Skeletal muscle cell (primary cell): ENCODE results near the gene TINAGL1.

ENCODE experiments used
- DNase-seq: peaks from one replicate; pipeline ENCODE4 v3.0.0-alpha.2; 2010; ENCODE audit warnings: low read depth
- H3K4me3 ChIP-seq: 2 replicates; pipeline ENCODE4 v1.5.1; 2011; ENCODE audit warnings: low read depth, mild to moderate bottlenecking, control low read depth, low read length, moderate library complexity

Gene TINAGL1

DNA sequence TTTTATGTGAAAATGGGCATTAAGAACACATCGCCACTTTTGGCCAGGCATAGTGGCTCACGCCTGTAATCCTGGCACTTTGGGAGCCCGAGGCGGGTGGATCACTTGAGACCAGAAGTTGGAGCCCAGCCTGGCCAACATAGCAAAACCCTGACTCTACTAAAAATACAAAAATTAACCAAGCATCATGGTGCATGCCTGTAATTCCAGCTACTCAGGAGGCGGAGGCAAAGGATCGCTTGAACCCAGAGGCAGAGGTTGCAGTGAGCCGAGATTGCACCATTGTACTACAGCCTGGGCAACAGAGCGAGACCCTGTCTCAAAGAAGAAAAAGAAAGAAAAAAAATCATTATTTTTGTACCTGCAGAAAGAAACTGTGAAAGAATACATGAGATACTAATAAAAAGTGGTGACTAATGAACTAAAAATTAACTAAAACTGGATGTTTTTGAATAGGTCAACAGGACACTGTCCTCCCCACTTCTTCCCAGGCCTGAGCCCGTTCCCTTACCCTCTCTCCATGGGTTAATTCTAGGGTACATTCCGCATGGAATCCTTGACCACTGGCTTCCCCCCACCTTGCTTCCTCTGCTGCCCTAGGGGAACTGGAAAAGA, 8.3 kb upstream of the TINAGL1 start:
- no peak for DNase-seq
- H3K4me3 ChIP-seq = no peak overlapping the region

DNA sequence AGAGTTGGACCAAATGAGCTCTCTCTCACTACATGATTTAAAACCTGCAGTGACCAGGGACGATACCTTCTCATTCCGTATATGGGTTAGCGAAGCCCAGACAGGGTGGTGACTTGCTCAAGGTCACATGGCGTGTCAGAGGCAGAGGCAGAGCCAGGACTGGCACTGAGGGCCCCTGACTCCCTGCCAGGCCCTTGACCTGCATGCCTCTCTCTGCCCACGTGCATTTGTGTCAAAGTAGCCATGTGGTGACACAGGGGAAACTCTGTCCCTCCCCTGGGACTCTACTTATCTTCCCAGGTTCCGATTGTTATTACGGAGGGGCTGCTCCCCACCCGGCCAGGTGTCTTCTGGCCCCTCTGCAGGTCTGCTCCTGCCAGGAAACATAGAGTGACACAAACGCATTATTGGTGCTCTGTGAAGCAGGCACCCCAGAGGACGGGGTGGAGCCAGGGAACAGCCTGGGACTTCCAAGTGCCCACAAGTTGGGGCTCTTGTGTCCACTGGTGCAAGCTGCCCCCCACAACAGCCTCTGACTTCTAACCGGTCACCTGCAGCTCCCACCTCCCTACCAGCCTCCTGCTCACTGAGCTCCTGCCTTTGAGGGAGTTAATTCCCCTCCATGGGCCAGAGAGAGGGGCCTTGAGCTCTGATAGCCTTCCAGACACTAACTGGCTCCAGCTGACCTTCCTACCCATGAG, 7.3 kb upstream of the TINAGL1 start:
- no peak overlapping the region for H3K4me3 ChIP-seq
- DNase-seq = no peak

DNA sequence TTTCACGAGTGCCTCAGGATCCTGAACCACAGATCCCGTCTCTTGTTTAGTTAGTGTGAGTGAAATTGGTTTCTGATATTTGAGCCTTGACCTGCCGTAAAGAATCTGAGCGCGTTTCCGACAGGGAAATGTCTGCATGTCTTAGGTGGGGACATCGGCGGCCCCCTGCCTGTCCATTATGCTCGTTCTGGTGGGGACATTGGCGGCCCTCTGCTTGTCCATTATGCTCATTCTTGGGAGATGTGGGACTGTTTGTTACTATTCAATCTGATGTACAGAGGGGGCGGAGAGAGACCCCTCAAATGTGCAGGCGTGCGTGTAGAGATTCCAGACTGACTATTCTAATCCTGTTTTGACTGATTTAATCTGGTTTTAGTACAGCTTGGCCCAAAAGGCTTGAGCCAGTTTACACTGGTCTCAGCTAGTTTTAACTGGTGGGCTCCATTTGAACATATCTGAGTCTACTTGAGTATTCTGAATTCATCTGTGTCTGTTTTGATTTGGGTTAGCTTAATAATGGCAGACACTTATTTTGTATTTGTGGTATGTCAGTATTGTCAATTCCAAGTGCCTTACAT, 6.6 kb upstream of the TINAGL1 start:
- no peak overlapping the region for H3K4me3 ChIP-seq
- no peak for DNase-seq

DNA sequence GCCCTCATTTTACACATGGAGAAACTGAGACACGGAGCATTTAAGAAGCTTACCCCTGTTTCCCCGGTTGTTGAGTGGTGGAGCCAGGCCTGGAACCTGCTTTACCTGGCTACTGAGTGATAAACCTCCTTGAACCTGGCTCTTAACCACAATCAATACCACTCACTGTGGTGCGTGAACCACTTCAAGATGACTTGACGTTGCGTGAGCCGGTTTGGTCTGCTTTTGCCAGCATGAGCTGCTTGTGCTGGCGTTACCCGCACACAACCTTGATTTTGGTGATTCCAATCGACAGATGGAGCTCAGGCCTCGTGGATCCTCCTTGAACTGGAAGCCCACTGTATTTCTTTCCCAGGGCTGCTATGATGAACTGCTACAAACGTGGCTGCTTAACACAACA, 6.1 kb upstream of the TINAGL1 start:
- no peak for DNase-seq
- H3K4me3 ChIP-seq = no peak overlapping the region

DNA sequence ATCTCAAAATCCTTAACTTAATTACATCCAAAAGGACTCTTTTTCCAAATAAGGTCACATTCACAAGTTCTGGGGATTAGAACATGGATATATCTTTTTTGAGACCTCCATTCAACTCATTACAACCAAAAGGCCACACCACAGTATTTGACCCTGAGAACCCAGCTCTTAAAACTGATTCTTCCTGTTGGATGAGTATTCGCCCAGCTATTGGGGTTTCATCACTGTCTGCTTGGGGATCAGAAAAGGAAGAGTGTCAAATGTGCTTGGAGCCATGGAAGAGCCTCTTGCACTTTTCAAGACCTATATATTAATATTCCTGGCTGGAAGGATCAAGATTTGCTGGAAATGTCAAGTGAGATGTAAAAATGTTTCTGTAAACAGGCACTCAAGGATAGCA, 5.4 kb upstream of the TINAGL1 start:
- no peak overlapping the region for H3K4me3 ChIP-seq
- DNase-seq = no peak

DNA sequence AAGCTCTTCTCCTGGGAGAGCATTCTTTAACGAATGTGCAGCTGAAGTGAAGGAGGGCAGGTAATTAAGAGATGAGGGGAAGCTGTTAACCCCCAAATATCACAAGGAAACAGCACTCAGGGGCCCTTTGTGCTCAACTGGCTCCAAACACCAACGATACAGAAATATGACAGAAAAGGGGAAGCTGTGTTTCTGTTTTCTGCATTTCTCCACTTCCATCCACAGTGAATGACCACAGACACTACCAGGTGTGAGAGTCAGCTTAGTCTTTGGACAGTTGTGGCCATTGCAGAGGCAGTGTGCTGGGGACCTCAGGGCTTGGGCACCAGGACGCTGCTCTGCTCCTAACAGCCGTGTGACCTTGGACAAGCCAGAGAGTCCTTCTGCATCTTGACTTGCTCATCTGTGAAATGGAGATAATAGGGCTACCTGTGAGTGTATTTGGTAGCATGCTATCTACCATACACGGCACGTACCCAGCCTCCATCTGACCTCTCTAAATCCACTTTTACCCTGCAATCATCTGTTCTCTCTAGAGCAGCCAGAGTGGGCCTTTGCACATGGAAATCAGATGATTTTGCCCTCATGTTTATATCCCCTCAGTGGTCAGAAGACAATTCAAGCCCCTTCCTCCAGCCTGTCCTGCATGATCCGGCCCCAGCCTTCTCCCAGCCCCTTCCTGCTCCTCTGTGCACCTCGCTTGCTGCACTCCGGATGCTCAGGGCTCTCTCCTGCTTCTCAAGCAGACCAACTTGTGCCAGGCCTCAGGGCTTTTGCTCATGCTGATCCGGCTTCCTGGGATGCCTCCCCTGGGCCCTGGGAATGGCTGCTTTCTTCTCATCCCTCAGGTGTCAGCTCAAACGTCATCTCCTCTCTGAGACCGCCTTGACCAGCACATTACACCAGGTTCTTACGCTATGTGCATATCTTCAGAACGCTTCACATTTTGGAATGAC, 4.7 kb upstream of the TINAGL1 start:
- no peak for DNase-seq

DNA sequence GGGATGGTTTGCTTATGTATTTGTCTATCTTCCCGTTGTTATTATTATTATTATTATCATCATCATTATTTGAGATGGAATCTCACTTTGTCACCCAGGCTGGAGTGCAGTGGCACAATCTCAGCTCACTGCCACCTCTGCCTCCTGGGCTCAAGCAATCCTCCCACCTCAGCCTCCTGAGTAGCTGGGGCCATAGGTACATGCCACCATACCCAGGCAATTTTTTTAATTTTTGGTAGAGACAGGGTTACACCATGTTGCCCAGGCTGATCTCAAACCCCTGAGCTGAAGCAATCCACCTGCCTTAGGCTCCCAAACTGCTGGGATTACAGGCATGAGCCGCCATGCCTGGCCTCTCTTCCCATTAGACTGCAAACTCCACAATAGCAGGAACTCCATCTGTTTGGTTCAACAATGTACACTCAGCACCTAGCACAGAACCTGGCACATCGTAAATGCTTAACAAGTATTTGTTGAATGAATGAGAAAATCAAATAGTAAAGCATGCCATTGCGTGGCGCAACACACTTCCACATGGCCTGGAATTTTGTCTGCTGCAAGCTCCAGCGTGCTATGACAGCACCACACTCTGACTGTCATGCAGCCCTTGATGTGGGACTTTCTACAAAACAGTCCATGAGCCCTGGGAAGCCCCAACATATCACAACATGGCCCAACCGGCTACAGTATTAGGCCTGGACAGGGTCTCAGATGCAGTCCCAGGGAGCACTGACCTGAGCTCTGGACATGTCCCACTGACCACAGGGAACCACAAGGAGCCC, 3.8 kb upstream of the TINAGL1 start:
- DNase-seq = no peak
- H3K4me3 ChIP-seq = no peak overlapping the region

More for the DNA sequence above, 4.7 kb upstream of the TINAGL1 start:
- no peak overlapping the region for H3K4me3 ChIP-seq

DNA sequence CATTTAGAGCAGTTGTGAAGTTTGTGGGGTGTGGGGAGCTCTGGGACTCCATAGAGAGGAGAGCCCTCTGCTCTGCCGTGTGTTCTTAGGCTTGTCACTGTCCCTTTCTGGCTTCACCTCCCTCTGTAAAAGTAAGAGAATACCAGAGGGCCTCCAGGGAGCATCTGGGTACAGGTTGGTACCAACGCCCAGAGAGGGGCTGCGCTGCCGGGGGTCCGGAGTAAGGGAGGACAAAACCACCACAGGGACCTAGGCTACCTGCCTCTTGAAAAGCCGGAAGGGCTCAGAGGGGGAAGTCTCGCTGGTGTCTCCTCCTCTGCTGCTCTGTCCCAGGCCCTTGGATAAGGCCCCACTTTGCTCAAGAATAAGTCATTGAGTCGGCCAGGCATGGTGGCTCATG, 3.1 kb upstream of the TINAGL1 start:
- H3K4me3 ChIP-seq = no peak overlapping the region
- DNase-seq = no peak

DNA sequence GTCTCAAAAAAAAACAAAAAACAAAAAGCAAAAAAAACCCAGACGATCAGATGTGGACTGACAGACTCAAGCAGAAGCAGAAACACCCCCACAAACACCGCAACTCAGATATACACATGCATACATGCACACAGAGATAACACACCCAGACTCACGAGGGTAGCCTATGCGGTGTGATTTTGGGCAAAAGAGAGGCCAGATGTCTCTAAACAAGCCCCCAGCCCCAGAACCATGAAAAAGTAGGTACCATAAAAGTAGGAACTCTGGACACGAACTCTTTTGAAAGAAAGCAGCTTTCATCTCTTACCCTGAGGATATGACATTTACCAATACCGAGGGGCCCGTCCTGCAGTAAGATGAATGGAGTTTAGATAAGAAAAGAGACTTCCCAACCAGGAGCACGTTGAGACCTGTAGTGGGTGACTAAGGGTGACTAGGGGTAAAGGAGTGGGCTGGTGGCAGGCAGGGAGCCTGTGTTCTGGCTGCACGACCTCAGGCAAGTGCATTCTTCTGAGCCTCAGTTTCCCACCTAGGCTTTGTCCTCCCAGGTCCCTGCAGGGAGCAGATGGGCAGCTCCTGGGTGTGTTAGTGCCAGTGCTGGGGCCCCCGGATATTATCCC, 1.5 kb upstream of the TINAGL1 start:
- no peak for DNase-seq
- H3K4me3 ChIP-seq = no peak overlapping the region

DNA sequence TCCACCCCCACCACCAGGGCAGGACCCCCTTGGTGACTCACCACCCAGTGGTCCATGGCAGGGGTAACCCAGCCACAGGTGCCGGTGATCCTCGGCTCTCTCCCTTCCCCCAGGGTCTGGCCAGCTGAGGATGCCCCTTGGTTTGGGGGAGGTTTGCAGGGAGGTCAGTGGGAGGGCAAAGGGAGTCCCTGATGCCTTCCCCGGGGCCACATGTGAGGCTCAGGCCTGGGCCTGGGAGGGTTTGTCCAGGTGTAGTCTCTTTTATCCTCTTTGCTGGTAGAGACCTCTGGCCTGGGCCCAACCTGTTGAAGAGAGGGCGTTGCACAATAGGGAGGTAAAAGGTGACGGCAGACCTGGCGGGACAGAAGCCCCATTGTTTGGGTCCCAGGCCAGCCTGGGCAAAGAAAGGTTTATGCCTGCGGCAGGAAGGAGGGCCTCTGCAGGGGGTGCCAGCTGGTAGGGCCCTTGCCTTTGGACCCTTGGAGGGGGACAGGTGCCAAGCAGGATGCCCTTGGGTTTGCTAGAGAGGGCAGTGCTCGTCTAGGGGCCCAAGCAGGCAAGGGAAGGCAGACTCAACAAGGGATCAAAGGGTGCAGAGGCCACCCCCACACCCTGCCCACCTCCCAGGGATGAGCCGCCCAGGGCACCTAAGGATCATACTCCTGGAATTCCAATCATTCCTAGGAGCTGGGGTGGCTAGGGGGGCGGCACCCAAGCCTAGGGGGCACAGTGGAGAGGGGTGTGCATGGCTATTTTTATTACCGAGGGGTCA, 760 bp upstream of the TINAGL1 start:
- no peak for DNase-seq
- no peak overlapping the region for H3K4me3 ChIP-seq

DNA sequence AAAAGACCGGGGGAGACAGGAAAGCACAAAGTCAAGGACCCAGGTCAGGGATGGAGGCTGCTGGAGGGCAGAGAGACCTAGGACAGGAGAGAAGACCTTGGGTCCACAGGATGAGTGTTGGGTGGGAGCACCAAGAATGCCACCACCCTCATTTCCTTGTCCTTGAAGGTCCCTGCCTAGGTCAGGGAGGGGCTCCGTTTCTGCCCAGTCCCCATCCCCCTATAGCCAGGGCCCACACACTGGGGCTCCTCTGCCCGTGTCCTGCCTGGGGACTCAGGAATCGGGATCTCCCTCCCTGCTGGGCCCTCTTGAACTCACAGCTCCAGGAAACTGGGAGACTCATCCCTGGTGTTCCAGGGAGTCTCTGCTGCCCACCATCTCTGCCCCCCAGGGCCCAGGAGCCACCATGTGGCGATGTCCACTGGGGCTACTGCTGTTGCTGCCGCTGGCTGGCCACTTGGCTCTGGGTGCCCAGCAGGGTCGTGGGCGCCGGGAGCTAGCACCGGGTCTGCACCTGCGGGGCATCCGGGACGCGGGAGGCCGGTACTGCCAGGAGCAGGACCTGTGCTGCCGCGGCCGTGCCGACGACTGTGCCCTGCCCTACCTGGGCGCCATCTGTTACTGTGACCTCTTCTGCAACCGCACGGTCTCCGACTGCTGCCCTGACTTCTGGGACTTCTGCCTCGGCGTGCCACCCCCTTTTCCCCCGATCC, 584 bp downstream of the TINAGL1 start:
- no peak overlapping the region for H3K4me3 ChIP-seq
- DNase-seq = no peak

DNA sequence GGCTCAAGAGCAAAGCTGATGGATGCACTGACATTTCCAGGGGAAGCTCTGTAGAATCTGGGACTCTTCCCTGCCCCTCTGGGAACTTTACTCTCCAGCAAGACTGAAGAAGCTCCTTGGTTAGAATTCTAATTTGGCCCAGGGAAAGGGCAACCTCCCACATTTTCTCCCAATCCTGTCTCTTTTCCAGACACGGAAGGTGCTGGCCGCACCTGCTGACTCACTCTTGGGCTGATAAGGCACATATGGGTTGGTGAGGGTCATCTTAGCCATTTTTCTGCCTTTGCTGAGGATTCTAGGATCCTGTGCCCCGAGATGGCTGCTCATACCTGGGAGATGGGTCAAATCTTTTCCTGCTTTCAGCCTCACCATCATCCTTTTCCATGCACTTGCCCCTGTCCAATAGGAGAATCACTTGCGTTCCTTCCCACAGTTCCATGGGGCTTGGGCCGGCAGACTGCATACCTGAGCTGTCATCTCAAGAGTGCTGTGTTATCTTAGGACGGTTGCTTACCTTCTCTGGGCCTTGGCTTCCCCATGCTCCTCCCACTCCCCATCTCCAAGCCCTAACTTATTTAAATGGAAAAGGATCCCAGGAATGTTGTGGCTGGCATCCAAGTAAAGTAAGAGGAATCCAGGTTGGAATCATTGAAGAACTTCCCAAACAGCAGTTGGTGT, 1.3 kb downstream of the TINAGL1 start:
- DNase-seq = no peak
- no peak overlapping the region for H3K4me3 ChIP-seq

DNA sequence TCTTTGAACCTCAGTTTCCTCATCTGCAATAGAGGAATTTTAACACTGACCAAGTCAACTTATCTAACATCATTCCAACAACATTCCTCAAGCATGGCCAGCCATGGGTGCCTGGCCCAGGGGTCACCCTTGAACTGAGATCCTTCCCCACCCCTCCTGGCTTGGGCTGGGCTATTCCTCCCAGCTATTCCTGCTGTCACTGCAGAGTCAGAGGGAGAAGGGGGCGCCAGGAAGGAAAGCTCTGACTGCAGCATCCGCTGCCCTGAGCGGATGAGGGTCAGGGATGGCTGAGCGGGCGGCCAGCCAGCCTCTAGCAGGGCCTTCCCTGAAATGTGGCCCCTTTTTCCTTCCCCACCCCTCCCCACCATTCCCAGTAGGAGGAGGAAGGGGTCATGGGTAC, 3.1 kb downstream of the TINAGL1 start:
- H3K4me3 ChIP-seq = no peak overlapping the region

DNA sequence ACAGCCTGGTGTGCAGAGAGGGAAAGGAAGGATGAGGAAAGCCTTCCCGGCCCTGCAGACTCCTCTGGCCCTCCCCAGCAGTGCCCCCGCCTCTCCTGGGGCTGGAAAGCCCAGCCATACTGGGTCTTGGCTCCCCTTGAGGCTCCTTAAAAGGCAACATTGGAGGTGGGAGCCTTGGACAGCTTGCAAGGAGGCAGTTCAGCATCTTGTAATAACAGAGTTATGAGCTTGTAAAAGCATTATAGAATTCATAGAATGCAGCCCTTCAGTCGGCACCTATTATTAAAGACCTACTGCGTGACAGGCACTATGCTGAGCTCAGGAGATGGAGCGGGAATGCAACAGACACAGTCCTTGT, 4.2 kb downstream of the TINAGL1 start:
- no peak overlapping the region for H3K4me3 ChIP-seq
- no peak for DNase-seq

More for the DNA sequence above, 3.1 kb downstream of the TINAGL1 start:
- DNase-seq = no peak

DNA sequence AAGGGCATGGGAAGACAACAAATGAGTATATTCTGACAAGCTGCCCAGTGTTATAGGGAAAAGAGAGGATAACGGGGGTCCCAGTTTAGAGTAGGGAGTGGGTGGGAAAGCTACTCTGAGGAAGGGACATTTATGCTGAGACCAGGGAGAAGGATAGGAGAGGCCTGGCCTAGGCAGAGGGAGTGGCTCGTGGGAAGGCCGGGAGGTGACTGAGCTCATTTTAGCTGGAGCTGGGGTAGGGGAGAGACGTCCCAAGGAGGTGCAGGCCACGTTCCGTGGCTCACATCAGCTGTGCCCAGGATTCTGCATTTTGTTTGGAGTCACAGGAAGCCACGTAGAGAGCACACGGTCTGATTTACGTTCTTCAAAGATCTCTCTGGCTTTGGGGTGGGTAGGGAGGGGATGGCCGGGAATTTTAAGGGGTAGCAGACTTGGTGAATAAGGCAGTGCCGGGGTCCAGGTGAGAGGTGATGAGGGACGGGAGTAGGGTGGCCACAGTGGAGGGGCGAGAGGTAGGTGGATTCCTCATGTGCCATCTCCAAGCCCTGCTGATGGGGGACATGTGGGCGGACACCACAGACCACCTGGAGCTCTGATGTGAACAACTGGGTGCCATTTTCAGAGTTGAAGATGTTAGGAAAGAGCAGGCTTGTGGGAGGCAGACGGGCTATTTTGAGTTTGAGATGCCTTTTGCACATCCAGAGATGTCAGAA, 4.7 kb downstream of the TINAGL1 start:
- no peak overlapping the region for H3K4me3 ChIP-seq
- no peak for DNase-seq
